Breast epithelium (tissue), 3 donors: ENCODE results near the gene GPR78.

ENCODE experiments used
- POLR2A ChIP-seq: fragments of 450-650 bp; IDR thresholded peaks from one replicate; pipeline ENCODE4 v1.6.1; 2016; ENCODE audit warnings: antibody characterized with exemption, mild to moderate bottlenecking, moderate library complexity
- POLR2AphosphoS5 ChIP-seq, 3 donors: sonication (generic); formaldehyde crosslinking; IDR thresholded peaks; one replicate each; pipeline ENCODE4 v1.6.1; 2017; ENCODE audit warnings: antibody characterized with exemption in 3 of 3
- TF ChIP-seq, protein P1 (sequence below), 3 donors: fragments of 450-650 bp; IDR thresholded peaks; one replicate each; pipeline ENCODE4 v1.5.1; 2016 to 2017; ENCODE audit warnings: antibody characterized with exemption in 3 of 3, mild to moderate bottlenecking in 3 of 3, moderate library complexity in 3 of 3

GRCh38 chr4:8558080-8558960 lies 21.9 kb upstream of the GPR78 start:
- TF ChIP-seq, protein P1, sequence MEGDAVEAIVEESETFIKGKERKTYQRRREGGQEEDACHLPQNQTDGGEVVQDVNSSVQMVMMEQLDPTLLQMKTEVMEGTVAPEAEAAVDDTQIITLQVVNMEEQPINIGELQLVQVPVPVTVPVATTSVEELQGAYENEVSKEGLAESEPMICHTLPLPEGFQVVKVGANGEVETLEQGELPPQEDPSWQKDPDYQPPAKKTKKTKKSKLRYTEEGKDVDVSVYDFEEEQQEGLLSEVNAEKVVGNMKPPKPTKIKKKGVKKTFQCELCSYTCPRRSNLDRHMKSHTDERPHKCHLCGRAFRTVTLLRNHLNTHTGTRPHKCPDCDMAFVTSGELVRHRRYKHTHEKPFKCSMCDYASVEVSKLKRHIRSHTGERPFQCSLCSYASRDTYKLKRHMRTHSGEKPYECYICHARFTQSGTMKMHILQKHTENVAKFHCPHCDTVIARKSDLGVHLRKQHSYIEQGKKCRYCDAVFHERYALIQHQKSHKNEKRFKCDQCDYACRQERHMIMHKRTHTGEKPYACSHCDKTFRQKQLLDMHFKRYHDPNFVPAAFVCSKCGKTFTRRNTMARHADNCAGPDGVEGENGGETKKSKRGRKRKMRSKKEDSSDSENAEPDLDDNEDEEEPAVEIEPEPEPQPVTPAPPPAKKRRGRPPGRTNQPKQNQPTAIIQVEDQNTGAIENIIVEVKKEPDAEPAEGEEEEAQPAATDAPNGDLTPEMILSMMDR (IDR thresholded peaks at IDR 0.05): no peak
- no peak for TF ChIP-seq POLR2A
- TF ChIP-seq POLR2AphosphoS5 (IDR thresholded peaks at IDR 0.05): no peak
